Trophoblast cell (in vitro differentiated cells and primary cell): ENCODE measurements around the gene TTC39B.

ENCODE experiments used
- DNase-seq, 2 donors: peaks; one replicate each; pipeline ENCODE4 v3.0.0-alpha.2; 2016
- H2AFZ ChIP-seq: 2 replicates; pipeline ENCODE4 v1.6.1; 2013; ENCODE audit warnings: low read length, moderate library complexity, mild to moderate bottlenecking; ENCODE audit not compliant: insufficient read depth, poor library complexity
- H2AK5ac ChIP-seq: 2 replicates; pipeline ENCODE4 v1.6.1; 2013; ENCODE audit warnings: mild to moderate bottlenecking, low read length
- H2BK120ac ChIP-seq: 2 replicates; pipeline ENCODE4 v1.6.1; 2013; ENCODE audit warnings: low read length, mild to moderate bottlenecking, moderate library complexity; ENCODE audit not compliant: insufficient read depth, poor library complexity
- H2BK12ac ChIP-seq: 2 replicates; pipeline ENCODE4 v1.6.1; 2013; ENCODE audit warnings: mild to moderate bottlenecking, low read length, moderate library complexity
- H2BK5ac ChIP-seq: 2 replicates; pipeline ENCODE4 v1.6.1; 2013; ENCODE audit warnings: low read length, low read depth, moderate library complexity, mild to moderate bottlenecking; ENCODE audit not compliant: poor library complexity
- H3K14ac ChIP-seq: 2 replicates; pipeline ENCODE4 v1.6.1; 2013; ENCODE audit warnings: mild to moderate bottlenecking, low read length
- H3K18ac ChIP-seq: 2 replicates; pipeline ENCODE4 v1.6.1; 2013; ENCODE audit warnings: mild to moderate bottlenecking, low read length
- H3K23ac ChIP-seq: 2 replicates; pipeline ENCODE4 v1.6.1; 2013; ENCODE audit warnings: low read length
- H3K27ac ChIP-seq: 2 replicates; pipeline ENCODE4 v1.5.1; 2013; ENCODE audit warnings: low read depth, mild to moderate bottlenecking, inconsistent platforms, low read length, moderate library complexity
- H3K27me3 ChIP-seq: 2 replicates; pipeline ENCODE4 v1.6.1; 2013; ENCODE audit warnings: inconsistent platforms, mild to moderate bottlenecking, low read length, moderate library complexity; ENCODE audit not compliant: insufficient read depth
- H3K36me3 ChIP-seq, 2 experiments: 1 replicate in 1 of 2; 2 replicates in 1 of 2; pipeline ENCODE4 v1.6.1; 2013; ENCODE audit warnings: low read length in 2 of 2, mild to moderate bottlenecking in 2 of 2, moderate library complexity in 1 of 2; ENCODE audit not compliant: insufficient read depth in 2 of 2, control insufficient read depth in 1 of 2
- H3K4ac ChIP-seq: 2 replicates; pipeline ENCODE4 v1.6.1; 2013; ENCODE audit warnings: low read depth, mild to moderate bottlenecking, low read length, moderate library complexity
- H3K4me1 ChIP-seq, 2 experiments: 1 replicate in 1 of 2; 2 replicates in 1 of 2; pipeline ENCODE4 v1.6.1; 2013; ENCODE audit warnings: low read length in 2 of 2, mild to moderate bottlenecking in 2 of 2, moderate library complexity in 1 of 2; ENCODE audit not compliant: insufficient read depth in 2 of 2, control insufficient read depth in 1 of 2
- H3K4me2 ChIP-seq: 2 replicates; pipeline ENCODE4 v1.6.1; 2013; ENCODE audit warnings: inconsistent platforms, mild to moderate bottlenecking, low read length, moderate library complexity
- H3K4me3 ChIP-seq: 2 replicates; pipeline ENCODE4 v1.5.1; 2013; ENCODE audit warnings: mild to moderate bottlenecking, low read depth, low read length, inconsistent platforms
- H3K79me1 ChIP-seq: one replicate; pipeline ENCODE4 v1.6.1; 2013; ENCODE audit warnings: low read length
- H3K79me2 ChIP-seq: 2 replicates; pipeline ENCODE4 v1.6.1; 2013; ENCODE audit warnings: low read length, mild to moderate bottlenecking; ENCODE audit not compliant: control insufficient read depth, insufficient read depth, poor library complexity
- H3K9ac ChIP-seq: 2 replicates; pipeline ENCODE4 v1.6.1; 2013; ENCODE audit warnings: mild to moderate bottlenecking, low read length
- H3K9me3 ChIP-seq: 2 replicates; pipeline ENCODE4 v1.6.1; 2013; ENCODE audit warnings: low read depth, mild to moderate bottlenecking, control low read depth, inconsistent platforms, low read length; ENCODE audit not compliant: insufficient read depth
- H4K12ac ChIP-seq: 2 replicates; pipeline ENCODE4 v1.6.1; 2013; ENCODE audit warnings: low read depth, mild to moderate bottlenecking, low read length, moderate library complexity
- H4K8ac ChIP-seq: 2 replicates; pipeline ENCODE4 v1.6.1; 2013; ENCODE audit warnings: low read depth, mild to moderate bottlenecking, low read length, moderate library complexity
- H4K91ac ChIP-seq: one replicate; pipeline ENCODE4 v1.6.1; 2013; ENCODE audit warnings: low read depth, mild to moderate bottlenecking, low read length, moderate library complexity
- WGBS: extraction: QIAGEN DNeasy Blood & Tissue Kit; methylation state at CpG from one replicate; pipeline ENCODE4 v1.1.7; 2013; ENCODE audit warnings: missing lambda C conversion rate; ENCODE audit not compliant: insufficient read length, insufficient coverage; ENCODE audit errors: extremely low coverage; 5-methylcytosine and 5-hydroxymethylcytosine counted together

The TTC39B gene

DNA sequence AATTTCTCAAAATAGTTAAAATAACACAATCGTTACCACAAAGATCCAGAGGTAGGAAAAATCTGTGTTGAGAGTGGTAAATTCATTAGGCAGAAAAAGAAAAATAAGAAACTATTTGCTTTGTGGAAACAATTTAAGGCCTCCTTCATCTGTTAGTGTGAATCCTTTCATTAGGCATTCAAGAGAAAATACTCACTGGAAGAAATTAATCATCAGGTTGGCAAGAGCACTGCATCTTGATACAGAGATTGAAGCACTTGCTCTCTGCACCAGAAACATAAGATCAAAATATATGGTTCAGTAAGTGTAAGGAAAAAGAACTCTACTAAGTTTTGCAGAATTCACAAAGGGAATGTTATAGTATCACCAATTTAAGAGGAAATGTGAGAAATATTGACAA is 44.4 kb downstream of the TTC39B start:
- Histone ChIP-seq H2AK5ac (no peak overlapping the region), H3K79me1 (no peaks in the 10 kb centered on the region), H3K36me3 (no peaks in the 10 kb centered on the region), H2BK5ac (no peak overlapping the region), H3K79me2 (no peaks in the 10 kb centered on the region), H4K8ac (no peak overlapping the region), H3K14ac (no peak overlapping the region), H3K4me3 (no peak overlapping the region), H3K4me2 (no peak overlapping the region), H3K27me3 (no peaks in the 10 kb centered on the region), H4K12ac (no peak overlapping the region), H3K4ac (no peak overlapping the region), H3K18ac (no peak overlapping the region), H3K9ac (no peak overlapping the region), H3K9me3 (no peaks in the 10 kb centered on the region), H2BK12ac (no peak overlapping the region), H4K91ac (no peak overlapping the region), H2AFZ (no peak overlapping the region), H3K27ac (no peak overlapping the region), H2BK120ac (no peak overlapping the region), H3K4me1 (no peaks in the 10 kb centered on the region), H3K23ac (no peak overlapping the region)
- no peak for DNase-seq
- no CpG with 5 or more reads among the region's 1 CpG for WGBS

DNA sequence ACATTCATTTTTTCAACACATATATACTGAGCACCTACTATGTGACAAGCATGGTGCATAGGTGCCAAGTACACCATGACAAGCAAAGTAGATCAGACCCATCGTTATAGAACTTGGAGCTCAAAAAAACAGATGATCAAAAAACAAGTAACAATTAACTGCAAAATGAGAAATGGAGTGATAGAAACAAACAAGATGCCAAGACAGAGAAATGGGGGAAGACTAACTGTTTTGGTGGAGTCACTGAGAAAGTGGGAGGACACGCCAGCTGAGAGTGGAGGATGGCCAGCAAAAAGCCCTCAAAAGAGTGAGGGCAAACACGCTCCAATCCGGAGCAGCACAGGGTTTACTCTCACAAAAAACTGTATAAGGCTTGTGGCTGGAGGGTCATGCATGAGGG is 50.6 kb downstream of the TTC39B start:
- Histone ChIP-seq H3K23ac (no peak overlapping the region), H3K4me2 (no peak overlapping the region), H4K8ac (no peak overlapping the region), H3K18ac (no peak overlapping the region), H3K4me3 (no peak overlapping the region), H2AFZ (no peak overlapping the region), H3K14ac (no peak overlapping the region), H3K4ac (no peak overlapping the region), H4K12ac (no peak overlapping the region), H3K9me3 (no peaks in the 10 kb centered on the region), H2BK12ac (no peak overlapping the region), H2AK5ac (no peak overlapping the region), H3K36me3 (no peaks in the 10 kb centered on the region), H2BK120ac (no peak overlapping the region), H3K4me1 (no peaks in the 10 kb centered on the region), H3K9ac (peak overlapping the region; percentile 67), H3K79me1 (no peaks in the 10 kb centered on the region), H3K27ac (no peak overlapping the region), H4K91ac (no peak overlapping the region), H3K27me3 (no peaks in the 10 kb centered on the region), H3K79me2 (no peaks in the 10 kb centered on the region), H2BK5ac (no peak overlapping the region)
- DNase-seq = no peak
- WGBS = no CpG with 5 or more reads among the region's 4 CpGs

- no peaks in the 10 kb centered on the region for H3K79me1 ChIP-seq
- no peaks in the 10 kb centered on the region for H3K9me3 ChIP-seq
- H3K27me3 ChIP-seq = no peaks in the 10 kb centered on the region
- no peak overlapping the region for H2BK120ac ChIP-seq
- H3K4ac ChIP-seq = no peak overlapping the region
- no peak overlapping the region for H4K8ac ChIP-seq
- H3K27ac ChIP-seq = no peak overlapping the region
- H3K18ac ChIP-seq = no peak overlapping the region
- no peak overlapping the region for H2AFZ ChIP-seq
- WGBS = no CpG with 5 or more reads among the region's 1 CpG
- H2BK5ac ChIP-seq = no peak overlapping the region
- no peak overlapping the region for H2BK12ac ChIP-seq
- H3K4me1 ChIP-seq = no peaks in the 10 kb centered on the region
- no peaks in the 10 kb centered on the region for H3K36me3 ChIP-seq
- no peak overlapping the region for H3K9ac ChIP-seq
- no peak overlapping the region for H3K14ac ChIP-seq
- no peak overlapping the region for H3K4me3 ChIP-seq
- no peaks in the 10 kb centered on the region for H3K79me2 ChIP-seq
- no peak overlapping the region for H3K4me2 ChIP-seq
- no peak overlapping the region for H4K12ac ChIP-seq
- H2AK5ac ChIP-seq = no peak overlapping the region
- no peak for DNase-seq
- H3K23ac ChIP-seq = no peak overlapping the region
- H4K91ac ChIP-seq = no peak overlapping the region
Measured at GRCh38 chr9:15253786-15254185, 53.2 kb downstream of the TTC39B start.

DNA sequence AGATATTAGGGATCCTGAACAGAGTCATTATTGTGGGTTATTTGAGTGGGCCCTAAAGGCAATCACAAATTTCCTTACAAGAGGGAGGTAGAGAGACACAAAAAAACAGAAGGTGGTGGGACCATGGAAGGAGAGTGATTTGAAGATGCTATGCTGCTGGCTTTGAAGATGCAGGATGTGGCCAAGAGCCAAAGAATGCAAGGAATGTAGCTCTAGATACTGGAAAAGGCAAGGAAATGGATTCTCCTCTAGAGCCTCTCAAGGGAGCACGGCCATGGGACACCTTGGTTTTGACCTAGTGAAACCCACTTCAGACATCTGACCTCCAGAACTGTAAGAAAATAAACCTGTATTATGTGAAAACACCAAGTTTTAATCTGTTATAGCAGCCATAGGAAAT is 53.8 kb downstream of the TTC39B start:
- H3K4me2 ChIP-seq = no peak overlapping the region
- no peaks in the 10 kb centered on the region for H3K79me2 ChIP-seq
- H4K91ac ChIP-seq = no peak overlapping the region
- no peak overlapping the region for H4K12ac ChIP-seq
- no peak overlapping the region for H2BK12ac ChIP-seq
- no peaks in the 10 kb centered on the region for H3K27me3 ChIP-seq
- no peak overlapping the region for H4K8ac ChIP-seq
- WGBS = no CpG with 5 or more reads among the region's 1 CpG
- H3K9me3 ChIP-seq = no peaks in the 10 kb centered on the region
- no peaks in the 10 kb centered on the region for H3K36me3 ChIP-seq
- H3K4me1 ChIP-seq = no peaks in the 10 kb centered on the region
- no peak overlapping the region for H3K23ac ChIP-seq
- H3K14ac ChIP-seq = no peak overlapping the region
- no peak overlapping the region for H2BK120ac ChIP-seq
- H2AK5ac ChIP-seq = no peak overlapping the region
- H3K4me3 ChIP-seq = no peak overlapping the region
- H3K4ac ChIP-seq = no peak overlapping the region
- no peak overlapping the region for H2AFZ ChIP-seq
- H3K27ac ChIP-seq = no peak overlapping the region
- peak in 1 of 2 donors; percentile 8 for DNase-seq
- no peak overlapping the region for H3K18ac ChIP-seq
- no peak overlapping the region for H3K9ac ChIP-seq
- no peaks in the 10 kb centered on the region for H3K79me1 ChIP-seq
- H2BK5ac ChIP-seq = no peak overlapping the region
